OCI-LY3 (cell line): ENCODE data around the gene EVX2.
A peak's percentile ranks its signal among the peaks of the same experiment; 100 is the strongest.

Experiments used
- EZH2phosphoT487 ChIP-seq: fragments of 200-600 bp; shearing (Covaris generic); IDR thresholded peaks from 2 replicates; pipeline ENCODE4 v1.6.1; 2018; ENCODE audit warnings: antibody characterized with exemption, mixed run types, low read depth
- TF ChIP-seq, protein P1 (sequence below): fragments of 200-600, 300-600 bp; sonication (generic); IDR thresholded peaks from 2 replicates; pipeline ENCODE4 v1.5.1; 2014; ENCODE audit warnings: antibody characterized with exemption, low read length, low read depth

DNA sequence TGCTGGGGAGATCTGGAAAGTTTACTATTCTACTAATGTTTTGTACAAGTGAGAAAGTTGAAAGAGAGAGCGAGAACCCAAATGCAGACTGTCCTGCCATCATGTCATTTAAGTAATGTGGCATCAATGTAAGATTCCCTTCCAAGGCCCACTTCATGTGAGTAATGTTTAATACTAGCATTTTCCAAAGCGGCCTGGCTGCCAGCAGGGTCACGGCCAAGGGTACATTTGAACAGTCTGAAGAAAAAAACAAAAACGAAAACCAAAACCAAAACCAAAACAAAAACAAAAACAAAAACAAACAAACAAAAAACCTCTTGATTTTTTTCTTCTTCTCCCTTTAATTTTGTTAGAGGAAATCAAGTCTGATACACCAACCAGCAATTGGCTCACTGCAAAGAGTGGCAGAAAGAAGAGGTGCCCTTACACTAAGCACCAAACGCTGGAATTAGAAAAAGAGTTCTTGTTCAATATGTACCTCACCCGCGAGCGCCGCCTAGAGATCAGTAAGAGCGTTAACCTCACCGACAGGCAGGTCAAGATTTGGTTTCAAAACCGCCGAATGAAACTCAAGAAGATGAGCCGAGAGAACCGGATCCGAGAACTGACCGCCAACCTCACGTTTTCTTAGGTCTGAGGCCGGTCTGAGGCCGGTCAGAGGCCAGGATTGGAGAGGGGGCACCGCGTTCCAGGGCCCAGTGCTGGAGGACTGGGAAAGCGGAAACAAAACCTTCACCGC, 35.0 kb upstream of the EVX2 start:
- TF ChIP-seq, protein P1, sequence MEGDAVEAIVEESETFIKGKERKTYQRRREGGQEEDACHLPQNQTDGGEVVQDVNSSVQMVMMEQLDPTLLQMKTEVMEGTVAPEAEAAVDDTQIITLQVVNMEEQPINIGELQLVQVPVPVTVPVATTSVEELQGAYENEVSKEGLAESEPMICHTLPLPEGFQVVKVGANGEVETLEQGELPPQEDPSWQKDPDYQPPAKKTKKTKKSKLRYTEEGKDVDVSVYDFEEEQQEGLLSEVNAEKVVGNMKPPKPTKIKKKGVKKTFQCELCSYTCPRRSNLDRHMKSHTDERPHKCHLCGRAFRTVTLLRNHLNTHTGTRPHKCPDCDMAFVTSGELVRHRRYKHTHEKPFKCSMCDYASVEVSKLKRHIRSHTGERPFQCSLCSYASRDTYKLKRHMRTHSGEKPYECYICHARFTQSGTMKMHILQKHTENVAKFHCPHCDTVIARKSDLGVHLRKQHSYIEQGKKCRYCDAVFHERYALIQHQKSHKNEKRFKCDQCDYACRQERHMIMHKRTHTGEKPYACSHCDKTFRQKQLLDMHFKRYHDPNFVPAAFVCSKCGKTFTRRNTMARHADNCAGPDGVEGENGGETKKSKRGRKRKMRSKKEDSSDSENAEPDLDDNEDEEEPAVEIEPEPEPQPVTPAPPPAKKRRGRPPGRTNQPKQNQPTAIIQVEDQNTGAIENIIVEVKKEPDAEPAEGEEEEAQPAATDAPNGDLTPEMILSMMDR: peak; percentile 22; the same call in 1 of the 2 replicates
- TF ChIP-seq EZH2phosphoT487: no peak
